MM.1S (cell line): ENCODE measurements around the gene RTP5.

Experiments used
- DNase-seq: peaks from one replicate; pipeline ENCODE4 v3.0.0-alpha.2; 2015
- H2AFZ ChIP-seq: fragments of 300-600 bp; sonication (generic); 2 replicates; pipeline ENCODE4 v1.6.0; 2016; ENCODE audit warnings: antibody characterized with exemption, low read length
- H3F3A ChIP-seq: fragments of 300-600 bp; sonication (generic); 2 replicates; pipeline ENCODE4 v1.6.1; 2016; ENCODE audit warnings: mild to moderate bottlenecking, antibody characterized with exemption, low read length, moderate library complexity, mixed read lengths; ENCODE audit not compliant: insufficient read depth
- H3K27ac ChIP-seq: fragments of 300-600 bp; sonication (generic); 2 replicates; pipeline ENCODE4 v1.5.1; 2016; ENCODE audit warnings: mild to moderate bottlenecking, low read length
- H3K27me3 ChIP-seq: fragments of 300-600 bp; sonication (generic); replicated peaks from 2 replicates; pipeline ENCODE4 v1.6.0; 2016; ENCODE audit warnings: low read length; ENCODE audit not compliant: insufficient read depth
- H3K36me3 ChIP-seq: fragments of 300-600 bp; sonication (generic); replicated peaks from 2 replicates; pipeline ENCODE4 v1.6.1; 2016; ENCODE audit warnings: mild to moderate bottlenecking, low read length, mixed read lengths; ENCODE audit not compliant: insufficient read depth
- H3K4me1 ChIP-seq: fragments of 300-600 bp; sonication (generic); 2 replicates; pipeline ENCODE4 v1.6.1; 2016; ENCODE audit warnings: low read length, mixed read lengths
- H3K4me2 ChIP-seq: fragments of 300-600 bp; sonication (generic); 2 replicates; pipeline ENCODE4 v1.6.0; 2016; ENCODE audit warnings: low read depth, low read length
- H3K4me3 ChIP-seq: fragments of 300-600 bp; sonication (generic); 2 replicates; pipeline ENCODE4 v1.5.1; 2016; ENCODE audit warnings: low read length, mixed read lengths
- H3K79me2 ChIP-seq: fragments of 300-600 bp; sonication (generic); 2 replicates; pipeline ENCODE4 v1.6.1; 2016; ENCODE audit warnings: mixed run types, low read length, mixed read lengths
- H3K9ac ChIP-seq: fragments of 300-600 bp; sonication (generic); 2 replicates; pipeline ENCODE4 v1.6.1; 2016; ENCODE audit warnings: low read length, mixed read lengths
- H3K9me2 ChIP-seq: fragments of 300-600 bp; sonication (generic); replicated peaks from 2 replicates; pipeline ENCODE4 v1.6.1; 2016; ENCODE audit warnings: mild to moderate bottlenecking, low read length, mixed read lengths; ENCODE audit not compliant: insufficient read depth
- H3K9me3 ChIP-seq: fragments of 300-600 bp; sonication (generic); replicated peaks from 2 replicates; pipeline ENCODE4 v1.6.1; 2016; ENCODE audit warnings: mild to moderate bottlenecking, low read length, mixed read lengths; ENCODE audit not compliant: insufficient read depth
- H4K20me1 ChIP-seq: fragments of 300-600 bp; sonication (generic); 2 replicates; pipeline ENCODE4 v1.6.1; 2016; ENCODE audit warnings: mild to moderate bottlenecking, low read length, moderate library complexity, mixed read lengths; ENCODE audit not compliant: insufficient read depth
- EZH2 ChIP-seq: fragments of 300-600 bp; sonication (generic); optimal IDR thresholded peaks from 2 replicates; pipeline ENCODE3; 2017; ENCODE audit warnings: low read depth, mild to moderate bottlenecking, antibody characterized with exemption, low read length, mixed read lengths
- EZH2phosphoT487 ChIP-seq: fragments of 300-600 bp; sonication (generic); IDR thresholded peaks from 2 replicates; pipeline ENCODE4 v1.6.1; 2018; ENCODE audit warnings: antibody characterized with exemption, low read length
- TF ChIP-seq, protein P1 (sequence below): fragments of 300-600 bp; sonication (generic); IDR thresholded peaks from 2 replicates; pipeline ENCODE4 v1.5.1; 2016; ENCODE audit warnings: antibody characterized with exemption, low read length, mixed read lengths

The RTP5 gene

GRCh38 chr2:241901018-241901380 is 31.5 kb downstream of the RTP5 start:
- no peaks in the 10 kb centered on the region for H3K4me1 ChIP-seq
- TF ChIP-seq EZH2 (no peak), EZH2phosphoT487 (no peak)
- TF ChIP-seq, protein P1, sequence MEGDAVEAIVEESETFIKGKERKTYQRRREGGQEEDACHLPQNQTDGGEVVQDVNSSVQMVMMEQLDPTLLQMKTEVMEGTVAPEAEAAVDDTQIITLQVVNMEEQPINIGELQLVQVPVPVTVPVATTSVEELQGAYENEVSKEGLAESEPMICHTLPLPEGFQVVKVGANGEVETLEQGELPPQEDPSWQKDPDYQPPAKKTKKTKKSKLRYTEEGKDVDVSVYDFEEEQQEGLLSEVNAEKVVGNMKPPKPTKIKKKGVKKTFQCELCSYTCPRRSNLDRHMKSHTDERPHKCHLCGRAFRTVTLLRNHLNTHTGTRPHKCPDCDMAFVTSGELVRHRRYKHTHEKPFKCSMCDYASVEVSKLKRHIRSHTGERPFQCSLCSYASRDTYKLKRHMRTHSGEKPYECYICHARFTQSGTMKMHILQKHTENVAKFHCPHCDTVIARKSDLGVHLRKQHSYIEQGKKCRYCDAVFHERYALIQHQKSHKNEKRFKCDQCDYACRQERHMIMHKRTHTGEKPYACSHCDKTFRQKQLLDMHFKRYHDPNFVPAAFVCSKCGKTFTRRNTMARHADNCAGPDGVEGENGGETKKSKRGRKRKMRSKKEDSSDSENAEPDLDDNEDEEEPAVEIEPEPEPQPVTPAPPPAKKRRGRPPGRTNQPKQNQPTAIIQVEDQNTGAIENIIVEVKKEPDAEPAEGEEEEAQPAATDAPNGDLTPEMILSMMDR: no peak
- H3K9me2 ChIP-seq: no peaks in the 10 kb centered on the region
- no peak overlapping the region for H3K27ac ChIP-seq
- H3K4me2 ChIP-seq: no peak overlapping the region
- H4K20me1 ChIP-seq: no peaks in the 10 kb centered on the region
- H2AFZ ChIP-seq: no peak overlapping the region
- no peaks in the 10 kb centered on the region for H3K36me3 ChIP-seq
- H3K4me3 ChIP-seq: no peak overlapping the region
- no peaks in the 10 kb centered on the region for H3F3A ChIP-seq
- no peaks in the 10 kb centered on the region for H3K9me3 ChIP-seq
- H3K79me2 ChIP-seq: no peaks in the 10 kb centered on the region
- no peak overlapping the region for H3K9ac ChIP-seq
- no peak for DNase-seq
- no peaks in the 10 kb centered on the region for H3K27me3 ChIP-seq

DNA sequence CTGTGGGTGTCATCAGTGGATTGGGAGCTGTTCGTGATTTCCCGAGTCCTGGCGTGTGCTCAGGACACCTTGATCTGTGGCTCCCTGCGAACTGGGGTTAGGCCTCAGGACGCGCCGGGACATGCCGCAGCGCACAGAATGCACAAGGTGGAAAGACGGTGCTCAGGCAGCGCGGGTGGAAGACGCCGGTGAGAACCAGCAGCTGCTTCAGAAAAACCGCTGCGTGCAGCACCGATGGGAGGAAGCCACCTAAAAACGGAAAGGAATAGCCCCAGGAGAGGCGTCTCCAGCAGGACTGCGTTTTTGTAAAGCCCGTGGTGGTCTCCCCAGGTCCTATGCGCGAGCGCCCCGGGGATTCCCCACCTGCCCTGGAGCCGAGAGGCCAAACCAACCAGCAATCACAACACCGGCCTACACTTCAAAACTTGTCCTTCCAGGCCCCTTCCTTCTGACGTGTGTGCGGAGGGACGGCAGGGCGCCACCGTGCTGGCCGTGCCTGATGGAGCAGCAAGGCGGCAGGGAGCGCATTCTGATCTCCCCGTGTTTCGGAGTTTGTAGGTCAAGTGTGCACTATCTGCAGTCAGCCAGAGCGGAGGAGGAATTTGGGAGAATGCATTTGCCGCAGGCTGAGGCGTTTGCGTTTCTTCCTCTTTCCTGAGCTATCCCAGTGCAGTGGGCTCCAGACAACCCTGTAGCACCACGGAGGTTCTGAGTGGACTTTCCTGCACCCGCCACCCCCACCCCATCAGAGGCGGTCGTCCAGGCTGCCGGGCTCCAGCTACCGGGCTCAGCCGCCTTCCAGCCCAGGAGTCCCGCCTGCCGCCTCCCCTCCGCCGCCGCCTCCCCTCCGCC is 32.2 kb downstream of the RTP5 start:
- Histone ChIP-seq H3K27ac (no peak overlapping the region), H3K9me3 (no peaks in the 10 kb centered on the region), H4K20me1 (no peaks in the 10 kb centered on the region), H3K9me2 (no peaks in the 10 kb centered on the region), H3K36me3 (no peaks in the 10 kb centered on the region), H3K4me2 (no peak overlapping the region), H3K4me3 (no peak overlapping the region), H2AFZ (no peak overlapping the region), H3K79me2 (no peaks in the 10 kb centered on the region), H3K9ac (no peak overlapping the region), H3K4me1 (no peaks in the 10 kb centered on the region), H3F3A (no peaks in the 10 kb centered on the region), H3K27me3 (no peaks in the 10 kb centered on the region)
- TF ChIP-seq EZH2: no peak
- TF ChIP-seq, protein P1: no peak
- TF ChIP-seq EZH2phosphoT487: no peak
- no peak for DNase-seq

GRCh38 chr2:241902357-241902991 is 32.9 kb downstream of the RTP5 start:
- no peak overlapping the region for H3K4me3 ChIP-seq

More at GRCh38 chr2:241902357-241902991, 32.9 kb downstream of the RTP5 start:
- H3K36me3 ChIP-seq: no peaks in the 10 kb centered on the region
- no peak for DNase-seq
- no peaks in the 10 kb centered on the region for H3K9me3 ChIP-seq
- H3K4me2 ChIP-seq: no peak overlapping the region
- no peaks in the 10 kb centered on the region for H3K27me3 ChIP-seq
- no peaks in the 10 kb centered on the region for H4K20me1 ChIP-seq
- H3K9me2 ChIP-seq: no peaks in the 10 kb centered on the region
- H3K9ac ChIP-seq: no peak overlapping the region
- no peaks in the 10 kb centered on the region for H3F3A ChIP-seq
- H3K4me1 ChIP-seq: no peaks in the 10 kb centered on the region
- H3K27ac ChIP-seq: no peak overlapping the region
- no peak for TF ChIP-seq EZH2phosphoT487
- TF ChIP-seq, protein P1: no peak
- no peak for TF ChIP-seq EZH2
- H2AFZ ChIP-seq: no peak overlapping the region
- no peaks in the 10 kb centered on the region for H3K79me2 ChIP-seq
